OCI-M2 (cell line): ENCODE data around the gene MRPL55.

Source experiments
- DNase-seq: peaks from one replicate; lab custom pipeline; 2025; ENCODE audit not compliant: unreplicated experiment; lab: John Stamatoyannopoulos, UW

MRPL55 gene

DNA sequence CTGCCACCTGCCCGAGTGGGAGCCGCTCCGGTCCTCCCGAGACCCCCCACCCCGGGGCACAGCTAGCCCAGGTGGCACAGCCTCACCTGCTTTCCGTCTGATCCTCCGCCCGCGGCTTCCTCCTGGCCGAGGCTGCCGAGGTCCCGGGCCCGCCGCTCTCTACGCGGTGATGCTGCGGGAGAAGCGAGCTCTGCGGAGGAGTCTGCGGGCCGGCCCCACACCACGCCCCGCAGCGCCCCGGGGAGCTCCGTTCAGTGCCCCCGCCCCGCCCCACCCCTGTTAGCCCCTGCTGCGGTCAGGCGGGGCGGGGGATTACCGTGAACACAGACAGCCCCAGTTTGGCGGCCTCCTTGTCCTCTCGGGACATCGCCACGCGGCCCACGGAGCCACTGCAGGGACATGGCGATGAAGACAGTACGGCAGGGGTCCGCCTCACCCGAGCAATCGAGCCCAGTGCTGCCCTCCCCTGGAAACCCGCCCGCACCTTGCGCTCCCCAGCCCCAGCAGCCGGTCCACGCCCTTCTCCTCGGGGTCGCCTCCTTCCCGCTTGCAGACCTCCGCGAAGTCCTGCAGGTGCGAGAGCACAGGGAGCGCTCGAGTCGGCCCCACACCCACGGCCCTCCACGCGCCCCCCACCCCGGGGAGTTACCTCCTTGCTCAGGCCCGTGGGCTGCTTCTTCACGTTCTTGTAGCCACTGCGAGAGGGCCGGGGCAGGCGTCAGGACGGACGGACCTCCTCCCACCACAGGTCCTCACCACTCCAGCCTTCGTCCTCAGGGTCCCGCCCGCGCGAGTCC lies 6.9 kb downstream of the MRPL55 start:
- DNase-seq = no peak

DNA sequence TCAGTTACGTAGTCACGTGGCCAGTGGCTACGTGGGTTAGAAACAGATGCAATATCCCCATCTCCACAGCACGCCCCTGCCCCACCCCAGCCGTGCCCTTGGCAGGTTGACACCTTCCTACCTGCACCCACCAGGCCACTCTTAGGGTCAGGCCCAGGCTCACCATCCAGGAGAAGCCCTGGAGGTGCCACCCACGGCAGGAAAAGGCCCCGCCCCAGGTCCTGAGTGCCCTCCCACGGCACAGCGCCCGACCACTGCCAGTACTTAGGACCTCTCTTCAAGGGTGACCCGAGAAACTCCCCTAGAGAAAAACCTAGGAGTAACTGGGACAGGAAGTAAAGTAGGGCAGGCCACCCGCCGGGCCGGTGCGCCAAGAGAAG lies 7.5 kb downstream of the MRPL55 start:
- no peak for DNase-seq

DNA sequence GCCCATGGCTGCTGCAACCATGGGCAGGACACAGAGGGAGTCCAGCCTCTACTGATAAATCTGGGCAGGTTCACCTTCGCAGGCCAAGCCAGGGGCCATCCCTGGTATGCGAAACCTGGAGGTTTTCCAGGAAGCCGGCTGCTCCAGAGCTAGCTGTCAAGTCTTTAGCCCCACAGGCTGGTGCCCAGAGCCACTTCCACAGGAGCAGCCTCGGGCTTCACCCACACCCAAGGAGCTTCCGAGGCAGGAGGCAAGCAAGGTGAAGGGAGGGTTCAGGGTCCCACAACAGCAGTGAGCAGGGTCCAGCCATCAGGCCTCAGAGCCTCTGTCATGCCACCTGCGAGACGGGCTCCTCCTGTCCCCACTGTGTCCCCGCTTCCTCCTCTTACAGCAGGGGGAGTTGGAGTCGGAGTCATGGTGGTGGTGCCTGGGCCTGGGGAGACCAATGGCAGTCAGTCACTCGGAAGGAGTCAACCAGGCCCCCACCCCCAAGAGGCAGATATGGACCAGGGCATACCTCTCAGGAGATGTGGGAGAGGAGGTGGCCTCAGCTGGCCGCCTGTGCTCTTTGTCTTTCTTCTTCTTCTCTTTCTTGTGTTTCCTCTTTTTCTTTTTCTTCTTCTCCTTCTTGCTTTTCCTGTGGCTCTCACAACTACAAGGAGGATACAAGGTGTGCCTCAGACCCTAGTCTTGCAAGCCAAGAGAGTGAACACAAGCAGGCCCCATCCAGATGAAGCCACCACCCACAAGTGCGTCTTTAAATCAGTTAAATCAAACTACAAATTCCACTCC lies 8.1 kb downstream of the MRPL55 start:
- DNase-seq = no peak

DNA sequence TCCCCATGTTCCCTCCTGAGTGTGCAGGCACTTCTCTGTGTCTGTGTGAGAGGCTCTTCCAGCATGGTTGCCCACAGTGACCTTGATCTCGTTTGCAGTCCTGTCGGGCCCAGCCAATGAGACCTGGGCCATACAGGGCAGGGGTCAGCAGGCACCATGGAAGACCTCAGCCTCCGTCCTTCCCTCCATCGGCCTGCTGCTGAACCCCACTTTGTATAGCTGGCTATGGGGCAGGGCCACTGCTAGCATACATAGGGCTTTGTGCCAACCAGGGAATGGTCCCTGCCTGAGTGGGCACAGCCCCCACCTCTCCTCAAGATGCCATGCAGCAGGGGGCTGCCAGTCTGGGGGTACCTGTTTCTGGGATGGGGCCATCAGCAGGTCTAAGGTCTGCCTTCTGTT lies 9.8 kb downstream of the MRPL55 start:
- DNase-seq = no peak

GRCh38 chr1:228098323-228098931 lies 10.7 kb downstream of the MRPL55 start:
- DNase-seq = no peak

DNA sequence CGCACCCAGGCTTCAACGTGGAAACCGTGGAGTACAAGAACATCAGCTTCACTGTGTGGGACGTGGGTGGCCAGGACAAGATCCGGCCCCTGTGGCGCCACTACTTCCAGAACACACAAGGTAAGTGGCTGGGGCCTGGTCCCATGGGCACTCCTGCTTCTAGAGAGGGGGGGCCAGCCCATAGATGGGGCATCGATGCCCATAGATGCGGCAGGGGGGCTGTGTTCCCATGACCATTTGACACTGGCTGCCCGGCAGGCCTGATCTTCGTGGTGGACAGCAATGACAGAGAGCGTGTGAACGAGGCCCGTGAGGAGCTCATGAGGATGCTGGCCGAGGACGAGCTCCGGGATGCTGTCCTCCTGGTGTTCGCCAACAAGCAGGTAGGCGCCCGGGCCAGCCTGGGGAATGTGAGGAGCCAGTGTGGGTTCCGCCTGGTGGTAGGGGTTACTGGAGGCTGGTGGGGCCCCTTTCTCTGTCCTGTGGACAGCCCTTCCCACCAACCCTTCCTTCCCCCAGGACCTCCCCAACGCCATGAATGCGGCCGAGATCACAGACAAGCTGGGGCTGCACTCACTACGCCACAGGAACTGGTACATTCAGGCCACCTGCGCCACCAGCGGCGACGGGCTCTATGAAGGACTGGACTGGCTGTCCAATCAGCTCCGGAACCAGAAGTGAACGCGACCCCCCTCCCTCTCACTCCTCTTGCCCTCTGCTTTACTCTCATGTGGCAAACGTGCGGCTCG lies 11.6 kb downstream of the MRPL55 start:
- no peak for DNase-seq

GRCh38 chr1:228096416-228097332 lies 12.4 kb downstream of the MRPL55 start:
- no peak for DNase-seq

- no peak for DNase-seq
Observed at GRCh38 chr1:228095938-228096337, 13.2 kb downstream of the MRPL55 start.

DNA sequence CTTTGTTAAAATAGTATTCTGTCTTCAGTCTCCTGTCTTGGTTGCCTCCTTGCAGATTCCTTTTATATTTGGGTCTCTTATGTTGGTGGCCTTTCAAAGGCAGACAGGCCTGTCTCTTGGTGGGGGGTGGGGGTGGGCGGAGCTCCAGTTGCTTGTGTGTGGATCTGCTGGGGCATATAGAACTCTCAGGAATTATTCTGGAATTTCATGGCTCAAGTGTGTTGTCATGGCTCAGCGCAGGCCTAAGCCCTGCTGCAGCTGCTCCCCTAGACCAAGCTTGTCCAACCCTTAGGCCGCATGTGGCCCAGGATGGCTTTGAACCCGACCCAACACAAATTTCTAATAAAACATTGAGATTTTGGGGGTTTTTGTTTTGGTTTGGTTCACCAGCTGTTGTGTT lies 13.9 kb downstream of the MRPL55 start:
- DNase-seq = no peak

DNA sequence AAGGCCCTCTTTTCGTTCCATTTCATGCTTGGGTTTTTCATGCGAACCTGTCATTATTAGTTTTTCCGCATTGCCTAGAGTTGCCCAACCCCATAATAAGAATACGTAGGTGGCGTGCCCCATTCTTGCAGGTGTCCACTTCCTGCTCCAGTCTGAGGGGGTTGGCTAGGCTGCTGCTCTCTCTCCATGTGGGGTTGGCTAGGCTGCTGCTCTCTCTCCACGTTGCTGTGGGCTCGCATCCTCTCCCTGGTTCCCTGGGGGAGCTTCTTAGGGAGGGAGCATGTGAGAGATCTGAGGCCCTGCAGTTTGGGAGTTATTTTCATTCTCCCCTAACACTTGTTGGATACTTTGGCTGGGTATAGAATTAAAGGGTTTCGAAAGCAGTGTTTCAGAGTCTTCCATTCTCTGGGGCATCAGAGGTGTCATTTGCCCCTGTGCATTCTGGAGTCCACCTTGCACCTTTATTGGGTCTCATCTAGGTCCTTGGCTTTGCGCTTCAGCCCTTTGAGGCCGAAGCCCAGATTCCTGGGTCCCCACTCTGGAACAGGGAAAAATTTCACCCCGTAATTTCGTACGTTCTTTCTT lies 14.6 kb downstream of the MRPL55 start:
- no peak for DNase-seq

GRCh38 chr1:228093050-228093906 lies 15.8 kb downstream of the MRPL55 start:
- DNase-seq = no peak

DNA sequence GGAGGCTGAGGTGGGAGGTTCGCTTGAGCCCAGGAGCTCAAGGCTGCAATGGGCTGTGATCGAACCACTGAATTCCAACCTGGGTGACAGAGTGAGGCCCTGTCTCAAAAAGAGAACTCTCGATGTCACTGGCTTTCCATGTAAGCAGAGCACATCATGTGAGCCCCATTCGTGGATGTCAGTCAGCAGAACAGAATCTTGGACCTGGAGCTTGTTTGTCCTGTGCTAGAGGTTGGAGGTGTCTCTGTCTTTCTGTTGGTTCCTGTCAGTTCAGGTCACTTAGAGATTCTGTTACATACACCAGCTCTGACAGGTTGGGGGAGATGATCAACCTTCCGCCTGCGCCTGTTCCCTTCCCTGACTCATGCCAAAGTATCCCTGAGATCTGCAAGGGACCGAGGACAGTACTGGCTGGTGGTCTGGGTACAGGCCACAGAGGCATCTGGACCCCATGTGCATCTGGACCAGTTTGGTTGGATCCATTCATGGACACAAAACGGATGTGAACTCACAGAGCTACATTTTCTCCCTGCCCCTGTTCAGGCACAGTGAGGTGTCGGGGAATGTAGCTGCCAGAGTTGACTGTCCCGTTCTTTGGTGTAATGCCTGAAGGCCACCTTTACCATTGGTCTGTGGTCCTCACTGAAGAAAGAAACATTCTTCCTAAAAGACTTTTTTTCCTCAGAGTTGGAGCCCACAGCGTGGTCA lies 16.6 kb downstream of the MRPL55 start:
- no peak for DNase-seq

DNA sequence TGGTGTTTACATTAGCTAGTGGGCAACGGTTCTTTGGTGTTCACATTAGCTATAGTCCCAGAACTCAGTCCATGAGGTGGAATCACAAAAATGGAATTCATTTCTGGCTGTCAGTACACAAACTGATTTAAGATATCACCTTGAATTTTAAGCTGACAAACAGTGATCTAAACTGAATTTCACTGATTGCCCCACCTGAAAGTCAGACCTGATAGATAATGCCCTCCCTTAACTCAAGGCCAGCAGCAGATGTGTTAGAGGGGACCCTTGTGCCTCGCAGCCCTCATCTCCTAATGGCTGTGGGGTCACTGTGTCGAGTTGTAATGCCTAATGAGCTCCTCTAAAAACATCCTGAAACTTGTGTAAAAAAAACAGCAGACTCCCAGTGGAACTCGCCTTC lies 18.0 kb downstream of the MRPL55 start:
- DNase-seq = no peak

DNA sequence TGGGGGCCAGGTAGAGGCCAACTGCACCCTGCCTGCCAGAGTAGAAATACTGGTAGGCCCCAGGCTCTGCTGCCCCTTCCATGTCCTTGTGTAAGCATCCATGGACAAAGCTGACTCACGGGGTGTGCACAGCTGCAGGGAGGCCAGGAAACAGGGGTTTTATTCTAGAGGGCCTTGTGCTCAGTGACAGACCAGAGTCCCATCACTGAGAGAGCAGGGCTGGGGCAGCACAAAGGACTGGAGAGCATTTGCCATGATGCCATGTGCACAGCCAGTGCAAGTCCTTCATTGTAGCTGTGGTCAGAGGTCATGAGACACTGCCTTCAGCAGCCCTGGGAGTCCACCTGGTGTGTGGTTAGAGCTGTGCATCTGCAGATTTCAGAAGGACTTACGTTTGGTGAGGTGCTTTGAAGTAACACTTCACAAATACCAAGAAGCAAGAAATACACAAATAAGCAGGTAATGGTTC lies 18.5 kb downstream of the MRPL55 start:
- DNase-seq = no peak

GRCh38 chr1:228089519-228090380 lies 19.3 kb downstream of the MRPL55 start:
- no peak for DNase-seq

DNA sequence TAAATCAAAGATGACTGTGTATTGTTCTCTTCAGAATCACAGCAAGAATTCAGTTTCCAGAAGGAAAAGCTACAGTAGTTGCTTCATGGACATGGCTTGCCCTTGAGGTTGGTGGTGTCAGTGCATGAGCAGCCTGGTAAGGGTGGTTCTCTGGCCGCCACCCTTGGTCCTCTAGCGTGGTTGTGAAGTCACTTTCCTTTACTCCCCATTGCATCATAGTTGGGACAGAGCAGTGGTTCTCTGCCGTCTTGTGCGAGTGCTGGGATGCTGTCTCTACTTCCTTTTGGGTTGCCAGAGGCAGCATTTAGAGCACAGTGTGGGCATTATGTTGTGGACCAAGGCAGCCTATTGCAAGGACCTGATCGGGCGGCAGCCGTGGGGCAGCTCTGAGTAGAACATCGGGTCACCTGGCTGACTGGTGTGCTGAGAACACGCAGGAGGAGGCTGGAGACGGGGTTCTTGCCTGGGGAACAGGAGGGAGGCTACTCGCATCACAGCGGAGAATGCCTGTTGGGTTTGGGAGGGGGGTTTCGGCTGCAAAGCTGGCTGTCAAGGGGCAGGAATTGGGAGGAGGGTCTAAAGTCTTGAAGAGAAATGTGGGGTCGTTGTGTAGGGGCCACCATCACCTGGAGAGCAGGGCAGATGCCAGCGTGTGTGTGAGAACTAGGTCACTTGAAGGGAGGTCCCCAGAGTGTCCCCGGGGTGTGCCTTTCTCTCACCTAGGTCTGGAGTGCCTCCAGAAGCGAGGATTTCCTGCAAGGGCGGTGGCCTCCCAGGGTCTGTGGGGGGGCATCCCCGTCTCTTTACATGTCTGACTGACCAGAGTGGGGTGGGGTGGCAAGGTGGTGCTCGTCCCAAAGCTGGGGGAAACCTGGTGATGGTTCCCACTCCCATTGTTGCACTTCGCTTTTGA lies 20.3 kb downstream of the MRPL55 start:
- no peak for DNase-seq
